DOHH2 (cell line): ENCODE data around the gene MARCHF9.

Experiments used
- EZH2phosphoT487 ChIP-seq: fragments of 200-600 bp; sonication (generic); IDR thresholded peaks from 2 replicates; pipeline ENCODE4 v1.6.1; 2017; ENCODE audit warnings: borderline replicate concordance, mild to moderate bottlenecking, antibody characterized with exemption, low read length, moderate library complexity, mixed read lengths
- TF ChIP-seq, protein P1 (sequence below): fragments of 200-600 bp; sonication (generic); IDR thresholded peaks from one replicate; pipeline ENCODE4 v1.5.1; 2014; ENCODE audit warnings: antibody characterized with exemption, mild to moderate bottlenecking, low read depth, low read length; ENCODE audit not compliant: poor library complexity, severe bottlenecking

DNA sequence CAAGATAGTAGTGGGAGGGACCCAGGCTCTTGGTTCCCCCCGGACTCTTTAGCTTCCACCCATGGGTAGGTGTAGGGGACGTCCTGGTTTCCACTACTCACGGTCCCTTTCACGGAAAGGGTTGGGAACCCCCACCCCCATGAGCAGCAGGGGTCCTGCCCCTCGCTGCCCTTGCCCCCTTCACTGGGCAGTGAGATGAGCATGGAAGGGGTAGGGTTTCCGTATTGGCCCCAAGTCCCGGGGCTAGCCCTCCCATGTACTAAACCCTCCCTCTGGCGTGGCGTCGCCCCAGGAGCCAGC lies 29.1 kb upstream of the MARCHF9 start:
- TF ChIP-seq, protein P1, sequence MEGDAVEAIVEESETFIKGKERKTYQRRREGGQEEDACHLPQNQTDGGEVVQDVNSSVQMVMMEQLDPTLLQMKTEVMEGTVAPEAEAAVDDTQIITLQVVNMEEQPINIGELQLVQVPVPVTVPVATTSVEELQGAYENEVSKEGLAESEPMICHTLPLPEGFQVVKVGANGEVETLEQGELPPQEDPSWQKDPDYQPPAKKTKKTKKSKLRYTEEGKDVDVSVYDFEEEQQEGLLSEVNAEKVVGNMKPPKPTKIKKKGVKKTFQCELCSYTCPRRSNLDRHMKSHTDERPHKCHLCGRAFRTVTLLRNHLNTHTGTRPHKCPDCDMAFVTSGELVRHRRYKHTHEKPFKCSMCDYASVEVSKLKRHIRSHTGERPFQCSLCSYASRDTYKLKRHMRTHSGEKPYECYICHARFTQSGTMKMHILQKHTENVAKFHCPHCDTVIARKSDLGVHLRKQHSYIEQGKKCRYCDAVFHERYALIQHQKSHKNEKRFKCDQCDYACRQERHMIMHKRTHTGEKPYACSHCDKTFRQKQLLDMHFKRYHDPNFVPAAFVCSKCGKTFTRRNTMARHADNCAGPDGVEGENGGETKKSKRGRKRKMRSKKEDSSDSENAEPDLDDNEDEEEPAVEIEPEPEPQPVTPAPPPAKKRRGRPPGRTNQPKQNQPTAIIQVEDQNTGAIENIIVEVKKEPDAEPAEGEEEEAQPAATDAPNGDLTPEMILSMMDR, result no peak
- TF ChIP-seq EZH2phosphoT487, result no peak
